Liver (tissue), 9 donors: Measurements from ENCODE around the gene FASN. TPM values are rescaled to one million over a fixed set of nuclear protein-coding genes. Genes with fewer than 3 reads are reported as not detected.
A peak's percentile ranks its signal among the peaks of the same experiment; 100 is the strongest.

Experiments used
- DNase-seq: peaks from one replicate; pipeline ENCODE4 v3.0.0-alpha.2; 2017; ENCODE audit warnings: low spot score
- H3K27ac ChIP-seq, 2 donors: one replicate each; pipeline ENCODE4 v1.7.0; 2013; ENCODE audit warnings: inconsistent platforms in 2 of 2, low read length in 2 of 2, control low read depth in 1 of 2, low read depth in 1 of 2, mild to moderate bottlenecking in 1 of 2
- H3K27me3 ChIP-seq, 4 donors: one replicate each; pipeline versions ENCODE4 v1.6.1 to v1.7.0; 2013; ENCODE audit warnings: low read length in 3 of 4, inconsistent platforms in 1 of 4, mild to moderate bottlenecking in 1 of 4, moderate library complexity in 1 of 4; ENCODE audit not compliant: control insufficient read depth in 4 of 4, insufficient read depth in 4 of 4
- H3K36me3 ChIP-seq, 4 donors: one replicate each; pipeline versions ENCODE4 v1.6.1 to v1.7.0; 2013; ENCODE audit warnings: low read length in 3 of 4, mild to moderate bottlenecking in 3 of 4, low read depth in 1 of 4, moderate library complexity in 1 of 4; ENCODE audit not compliant: control insufficient read depth in 4 of 4, insufficient read depth in 3 of 4
- H3K4me1 ChIP-seq, 4 donors: one replicate each; pipeline versions ENCODE4 v1.6.1 to v1.7.0; 2013; ENCODE audit warnings: low read length in 3 of 4, mild to moderate bottlenecking in 3 of 4, moderate library complexity in 1 of 4; ENCODE audit not compliant: control insufficient read depth in 4 of 4, insufficient read depth in 4 of 4
- H3K4me3 ChIP-seq, 3 donors: one replicate each; pipeline versions ENCODE4 v1.6.1 to v1.7.0; 2013; ENCODE audit warnings: low read length in 3 of 3, control low read depth in 1 of 3, low read depth in 1 of 3, mild to moderate bottlenecking in 1 of 3
- H3K9ac ChIP-seq, 2 donors: one replicate each; pipeline ENCODE4 v1.7.0; 2013; ENCODE audit warnings: low read length in 2 of 2, mild to moderate bottlenecking in 2 of 2, moderate library complexity in 2 of 2, control low read depth in 1 of 2, low read depth in 1 of 2
- H3K9me3 ChIP-seq, 4 donors: one replicate each; pipeline versions ENCODE4 v1.6.1 to v1.7.0; 2013; ENCODE audit warnings: low read length in 3 of 4; ENCODE audit not compliant: control insufficient read depth in 4 of 4
- ATF3 ChIP-seq: IDR thresholded peaks from 2 replicates; pipeline ENCODE4 v1.6.1; 2016; ENCODE audit warnings: antibody characterized with exemption
- EGR1 ChIP-seq, 2 donors: IDR thresholded peaks; 2 replicates each; pipeline ENCODE4 v1.6.1; 2016 to 2018; ENCODE audit warnings: antibody characterized with exemption in 2 of 2, low read depth in 2 of 2
- FOXA1 ChIP-seq: IDR thresholded peaks from 2 replicates; pipeline ENCODE4 v1.6.1; 2016; ENCODE audit warnings: antibody characterized with exemption
- FOXA2 ChIP-seq: IDR thresholded peaks from 2 replicates; pipeline ENCODE4 v1.6.1; 2016; ENCODE audit warnings: antibody characterized with exemption
- GABPA ChIP-seq, 2 donors: IDR thresholded peaks in 1 of 2; conservative IDR thresholded peaks in 1 of 2; 2 replicates each; pipeline ENCODE4 v1.6.1; 2016; ENCODE audit warnings: antibody characterized with exemption in 2 of 2, mild to moderate bottlenecking in 1 of 2, moderate library complexity in 1 of 2
- HNF4A ChIP-seq, 2 donors: conservative IDR thresholded peaks; 2 replicates each; pipeline ENCODE4 v1.6.1; 2016; ENCODE audit warnings: antibody characterized with exemption in 2 of 2, mild to moderate bottlenecking in 2 of 2
- HNF4G ChIP-seq: IDR thresholded peaks from 2 replicates; pipeline ENCODE4 v1.6.1; 2016; ENCODE audit warnings: antibody characterized with exemption
- JUND ChIP-seq, 2 donors: IDR thresholded peaks; 2 replicates each; pipeline ENCODE4 v1.6.1; 2016; ENCODE audit warnings: antibody characterized with exemption in 2 of 2
- MAX ChIP-seq: IDR thresholded peaks from 2 replicates; pipeline ENCODE4 v1.6.1; 2016; ENCODE audit warnings: antibody characterized with exemption
- NR2F2 ChIP-seq: IDR thresholded peaks from 2 replicates; pipeline ENCODE4 v1.6.1; 2016; ENCODE audit warnings: antibody characterized with exemption
- RAD21 ChIP-seq, 2 donors: IDR thresholded peaks; 2 replicates each; pipeline ENCODE4 v1.6.1; 2016; ENCODE audit warnings: antibody characterized with exemption in 2 of 2, mild to moderate bottlenecking in 2 of 2
- REST ChIP-seq: IDR thresholded peaks from 2 replicates; pipeline ENCODE4 v1.6.1; 2016; ENCODE audit warnings: antibody characterized with exemption, mild to moderate bottlenecking
- RXRA ChIP-seq, 2 donors: IDR thresholded peaks; 2 replicates each; pipeline ENCODE4 v1.6.1; 2017 to 2018; ENCODE audit warnings: antibody characterized with exemption in 2 of 2, mild to moderate bottlenecking in 1 of 2
- SP1 ChIP-seq: IDR thresholded peaks from 2 replicates; pipeline ENCODE4 v1.6.1; 2018; ENCODE audit warnings: antibody characterized with exemption, mild to moderate bottlenecking
- TAF1 ChIP-seq: conservative IDR thresholded peaks from 2 replicates; pipeline ENCODE4 v1.6.1; 2016; ENCODE audit warnings: antibody characterized with exemption, mild to moderate bottlenecking
- YY1 ChIP-seq: IDR thresholded peaks from 2 replicates; pipeline ENCODE4 v1.6.1; 2016; ENCODE audit warnings: antibody characterized with exemption, mild to moderate bottlenecking
- WGBS: extraction: QIAGEN DNeasy Blood & Tissue Kit; methylation state at CpG from one replicate; pipeline ENCODE4 v1.1.7; 2013; 5-methylcytosine and 5-hydroxymethylcytosine counted together
- polyA plus RNA-seq, 2 donors: library from polyadenylated mRNA; stranded (reverse) in 1 of 2; unstranded in 1 of 2; fragments of 200-250 nt in 1 of 2; fragments of >200 nt in 1 of 2; fragmentation: Nextera tagmentation in 1 of 2; extraction: Ambion mirVana in 1 of 2; gene quantifications; one replicate each; pipeline versions ENCODE4 v1.2.1 to v1.2.3, GENCODE V29; 2013 to 2015
- total RNA-seq, 2 donors: library from RNA; depleted of rRNA; stranded (reverse); fragments of >200 nt; gene quantifications; one replicate each; pipeline ENCODE4 v1.2.3, GENCODE V29; 2014
- TF ChIP-seq, protein P1 (sequence below): fragments of 150-350 bp; IDR thresholded peaks from 2 replicates; pipeline ENCODE4 v1.5.1; 2017; ENCODE audit warnings: improper control_type of control experiment, low read depth, low read length; ENCODE audit not compliant: missing input control
- TF ChIP-seq, protein P2 (sequence below): IDR thresholded peaks from 2 replicates; pipeline ENCODE4 v1.6.1; 2016; ENCODE audit warnings: antibody characterized with exemption
- donor health status: healthy.
- donor health status: healthy.
- donor health status: healthy.
- donor health status: healthy.
- donor health status: healthy.

Gene FASN
- total and polyA plus RNA-seq, 4 donors: 53.1 to 229 (median 130) TPM

GRCh38 chr17:82113422-82113821, 15.4 kb upstream of the FASN start:
- no peak for DNase-seq
- Histone ChIP-seq H3K27ac (peak overlapping the region; percentile 89 to 93), H3K4me3 (no peak overlapping the region), H3K36me3 (no peaks in the 10 kb centered on the region), H3K9ac (peak overlapping the region in 1 of 2 donors; percentile 43), H3K9me3 (no peaks in the 10 kb centered on the region), H3K4me1 (peaks cover 19 to 77% (median 48%) of the 10 kb centered on the region in 4 donors), H3K27me3 (no peaks in the 10 kb centered on the region)
- WGBS: 96% methylated on average over 9 of the region's 9 CpGs
- TF ChIP-seq MAX (no peak), EGR1 (IDR thresholded peaks at IDR 0.05; ENCODE audit: low read depth in 2 of 2) (no peak), NR2F2 (no peak), RXRA (IDR thresholded peaks at IDR 0.05) (no peak)
- TF ChIP-seq, protein P1, sequence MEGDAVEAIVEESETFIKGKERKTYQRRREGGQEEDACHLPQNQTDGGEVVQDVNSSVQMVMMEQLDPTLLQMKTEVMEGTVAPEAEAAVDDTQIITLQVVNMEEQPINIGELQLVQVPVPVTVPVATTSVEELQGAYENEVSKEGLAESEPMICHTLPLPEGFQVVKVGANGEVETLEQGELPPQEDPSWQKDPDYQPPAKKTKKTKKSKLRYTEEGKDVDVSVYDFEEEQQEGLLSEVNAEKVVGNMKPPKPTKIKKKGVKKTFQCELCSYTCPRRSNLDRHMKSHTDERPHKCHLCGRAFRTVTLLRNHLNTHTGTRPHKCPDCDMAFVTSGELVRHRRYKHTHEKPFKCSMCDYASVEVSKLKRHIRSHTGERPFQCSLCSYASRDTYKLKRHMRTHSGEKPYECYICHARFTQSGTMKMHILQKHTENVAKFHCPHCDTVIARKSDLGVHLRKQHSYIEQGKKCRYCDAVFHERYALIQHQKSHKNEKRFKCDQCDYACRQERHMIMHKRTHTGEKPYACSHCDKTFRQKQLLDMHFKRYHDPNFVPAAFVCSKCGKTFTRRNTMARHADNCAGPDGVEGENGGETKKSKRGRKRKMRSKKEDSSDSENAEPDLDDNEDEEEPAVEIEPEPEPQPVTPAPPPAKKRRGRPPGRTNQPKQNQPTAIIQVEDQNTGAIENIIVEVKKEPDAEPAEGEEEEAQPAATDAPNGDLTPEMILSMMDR: no peak
- TF ChIP-seq, protein P2, sequence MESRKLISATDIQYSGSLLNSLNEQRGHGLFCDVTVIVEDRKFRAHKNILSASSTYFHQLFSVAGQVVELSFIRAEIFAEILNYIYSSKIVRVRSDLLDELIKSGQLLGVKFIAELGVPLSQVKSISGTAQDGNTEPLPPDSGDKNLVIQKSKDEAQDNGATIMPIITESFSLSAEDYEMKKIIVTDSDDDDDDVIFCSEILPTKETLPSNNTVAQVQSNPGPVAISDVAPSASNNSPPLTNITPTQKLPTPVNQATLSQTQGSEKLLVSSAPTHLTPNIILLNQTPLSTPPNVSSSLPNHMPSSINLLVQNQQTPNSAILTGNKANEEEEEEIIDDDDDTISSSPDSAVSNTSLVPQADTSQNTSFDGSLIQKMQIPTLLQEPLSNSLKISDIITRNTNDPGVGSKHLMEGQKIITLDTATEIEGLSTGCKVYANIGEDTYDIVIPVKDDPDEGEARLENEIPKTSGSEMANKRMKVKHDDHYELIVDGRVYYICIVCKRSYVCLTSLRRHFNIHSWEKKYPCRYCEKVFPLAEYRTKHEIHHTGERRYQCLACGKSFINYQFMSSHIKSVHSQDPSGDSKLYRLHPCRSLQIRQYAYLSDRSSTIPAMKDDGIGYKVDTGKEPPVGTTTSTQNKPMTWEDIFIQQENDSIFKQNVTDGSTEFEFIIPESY: no peak

DNA sequence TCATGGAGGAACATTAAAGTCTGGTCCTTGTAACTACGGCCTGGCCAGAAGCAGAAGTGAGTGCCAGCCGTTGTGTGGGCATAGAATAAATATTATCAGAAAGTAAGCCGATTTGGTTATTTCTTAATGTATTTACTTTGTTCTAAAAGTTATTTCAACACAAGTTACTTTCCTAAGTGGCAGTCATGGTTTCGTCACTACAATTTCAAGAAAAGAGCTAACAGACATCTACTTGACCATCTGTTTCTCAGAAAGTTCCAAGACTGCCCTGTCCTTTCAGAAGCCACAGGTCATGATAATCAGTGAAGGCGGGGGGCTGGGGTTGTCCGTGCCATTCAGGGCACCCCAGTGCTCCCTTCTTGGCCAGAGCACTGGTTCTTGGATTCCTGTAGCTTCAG, 14.9 kb upstream of the FASN start:
- no peak for DNase-seq
- Histone ChIP-seq H3K36me3 (no peaks in the 10 kb centered on the region), H3K27me3 (no peaks in the 10 kb centered on the region), H3K9me3 (no peaks in the 10 kb centered on the region), H3K27ac (peak overlapping the region; percentile 89 to 93), H3K4me1 (peaks cover 14 to 78% (median 47%) of the 10 kb centered on the region in 4 donors), H3K9ac (peak overlapping the region in 1 of 2 donors; percentile 83), H3K4me3 (no peak overlapping the region)
- WGBS: 40% methylated on average over 6 of the region's 6 CpGs
- peak in 1 of 2 donors; percentile 55 for TF ChIP-seq JUND (IDR thresholded peaks at IDR 0.05)
- TF ChIP-seq FOXA2: peak; percentile 31
- no peak for TF ChIP-seq EGR1 (IDR thresholded peaks at IDR 0.05; ENCODE audit: low read depth in 2 of 2)
- TF ChIP-seq TAF1: peak; percentile 34
- peak; percentile 49 to 60 for TF ChIP-seq HNF4A (conservative IDR thresholded peaks at IDR 0.05)
- TF ChIP-seq, protein P2: no peak
- TF ChIP-seq MAX: peak; percentile 31
- TF ChIP-seq FOXA1: peak; percentile 53
- no peak for TF ChIP-seq ATF3
- no peak for TF ChIP-seq HNF4G
- TF ChIP-seq SP1: no peak
- TF ChIP-seq GABPA (IDR thresholded peaks at IDR 0.05 in 1 of 2, conservative IDR thresholded peaks at IDR 0.05 in 1 of 2): no peak
- TF ChIP-seq RAD21 (IDR thresholded peaks at IDR 0.05): no peak
- TF ChIP-seq REST: peak; percentile 57
- no peak for TF ChIP-seq NR2F2
- TF ChIP-seq YY1: peak; percentile 51
- TF ChIP-seq, protein P1: no peak
- TF ChIP-seq RXRA (IDR thresholded peaks at IDR 0.05): peak; percentile 21 to 81
